Colon (tissue), 2 donors: ENCODE measurements around the gene ZNF513.
"Not testable (repeated sequence)": the region's sequence is repeated elsewhere in the genome, so short reads cannot be mapped to it uniquely, and the experiment has no call there.

Experiments
- FAIRE-seq: peaks from 2 replicates; lab custom pipeline; 2012; peaks lifted over from hg19 to GRCh38; lab: Jason Lieb, UNC
- donor health status: control.
- donor health status: control.

The ZNF513 gene

GRCh38 chr2:27380626-27381545 lies at the start of gene ZNF513:
ZNF513 (minus strand) TSS chr2:27380734; CDS start chr2:27380526, 208 bp downstream.
- FAIRE-seq, result no peak

- FAIRE-seq, result no peak
Measured at GRCh38 chr2:27428978-27429541, 48.5 kb upstream of the ZNF513 start.

GRCh38 chr2:27428213-27428977 lies 47.9 kb upstream of the ZNF513 start, which contains the start of gene NRBP1:
NRBP1 (plus strand) TSS chr2:27428631; CDS start chr2:27433274, 4,643 bp downstream.
- no peak for FAIRE-seq

GRCh38 chr2:27427863-27428212 lies 47.3 kb upstream of the ZNF513 start:
- FAIRE-seq, result no peak

- FAIRE-seq, result not testable (repeated sequence)
Measured at GRCh38 chr2:27425039-27425438, 44.5 kb upstream of the ZNF513 start.

- FAIRE-seq, result no peak
Measured at GRCh38 chr2:27422958-27423357, 42.4 kb upstream of the ZNF513 start.

GRCh38 chr2:27421660-27422250 lies 41.2 kb upstream of the ZNF513 start:
- no peak for FAIRE-seq

GRCh38 chr2:27420996-27421395 lies 40.5 kb upstream of the ZNF513 start:
- no peak for FAIRE-seq

- no peak for FAIRE-seq
Measured at GRCh38 chr2:27416151-27416550, 35.6 kb upstream of the ZNF513 start.

- FAIRE-seq, result no peak
Measured at GRCh38 chr2:27412419-27413152, 32.1 kb upstream of the ZNF513 start.

GRCh38 chr2:27409321-27410073 lies 29.0 kb upstream of the ZNF513 start, which contains the start of gene PPM1G:
PPM1G (minus strand) TSS chr2:27409591; CDS start chr2:27409422, 169 bp downstream.
- FAIRE-seq, result no peak

- FAIRE-seq, result no peak
Measured at GRCh38 chr2:27408601-27409320, 28.2 kb upstream of the ZNF513 start.

GRCh38 chr2:27407798-27408491 lies 27.4 kb upstream of the ZNF513 start:
- no peak for FAIRE-seq

- no peak for FAIRE-seq
Measured at GRCh38 chr2:27400348-27401135, 20.0 kb upstream of the ZNF513 start.

GRCh38 chr2:27398962-27399361 lies 18.4 kb upstream of the ZNF513 start:
- FAIRE-seq, result no peak

GRCh38 chr2:27393225-27393624 lies 12.7 kb upstream of the ZNF513 start:
- FAIRE-seq, result no peak

- no peak for FAIRE-seq
Measured at GRCh38 chr2:27390822-27391679, 10.5 kb upstream of the ZNF513 start.
